Femur (tissue), 1 donor: Measurements from ENCODE around the gene GARIN5B.

Source experiments
- DNase-seq: peaks from one replicate; pipeline ENCODE4 v3.0.0-alpha.2; 2017

Gene GARIN5B

GRCh38 chr19:55387736-55388497, 24.9 kb upstream of the GARIN5B start:
- peak; percentile 26 for DNase-seq

GRCh38 chr19:55386493-55386971, 23.5 kb upstream of the GARIN5B start:
- DNase-seq = peak; percentile 23

- peak; percentile 100 for DNase-seq
Measured at GRCh38 chr19:55385724-55386492, 22.8 kb upstream of the GARIN5B start, which contains the start of gene RPL28. Gene RPL28, plus strand, starts transcription at chr19:55385932. Its CDS starts 426 bp downstream, at chr19:55386358.

GRCh38 chr19:55384920-55385723, 22.1 kb upstream of the GARIN5B start:
- peak; percentile 97 for DNase-seq

- no peak for DNase-seq
Measured at GRCh38 chr19:55384131-55384919, 21.3 kb upstream of the GARIN5B start, which contains the start of gene TMEM238. Gene TMEM238, minus strand, starts transcription at chr19:55384292. Its CDS starts 33 bp downstream, at chr19:55384259.

- peak; percentile 69 for DNase-seq
Measured at GRCh38 chr19:55383279-55384130, 20.4 kb upstream of the GARIN5B start.

GRCh38 chr19:55382522-55383054, 19.5 kb upstream of the GARIN5B start:
- DNase-seq = no peak

- no peak for DNase-seq
Measured at GRCh38 chr19:55382013-55382412, 19.0 kb upstream of the GARIN5B start.

GRCh38 chr19:55379174-55379573, 16.1 kb upstream of the GARIN5B start:
- DNase-seq = peak; percentile 75

- DNase-seq = peak; percentile 60
Measured at GRCh38 chr19:55377356-55378131, 14.5 kb upstream of the GARIN5B start.

- no peak for DNase-seq
Measured at GRCh38 chr19:55376241-55376933, 13.3 kb upstream of the GARIN5B start, which contains the start of gene TMEM190. Gene TMEM190, plus strand, starts transcription at chr19:55376826. Its CDS starts 28 bp downstream, at chr19:55376854.

GRCh38 chr19:55373993-55374757, 11.1 kb upstream of the GARIN5B start:
- no peak for DNase-seq

GRCh38 chr19:55373306-55373992, 10.4 kb upstream of the GARIN5B start:
- no peak for DNase-seq

GRCh38 chr19:55372316-55373081, 9.4 kb upstream of the GARIN5B start:
- DNase-seq = no peak

GRCh38 chr19:55370305-55370988, 7.4 kb upstream of the GARIN5B start, which contains the start of gene IL11:
Gene IL11, minus strand, starts transcription at chr19:55370463. Its CDS starts 153 bp downstream, at chr19:55370310.
- DNase-seq = no peak

GRCh38 chr19:55369653-55370304, 6.7 kb upstream of the GARIN5B start:
- no peak for DNase-seq
